Islet precursor cell (in vitro differentiated cells): ENCODE data around the gene WFIKKN1.
"Not testable (repeated sequence)": the region's sequence is repeated elsewhere in the genome, so short reads cannot be mapped to it uniquely, and the experiment has no call there.

Source experiments
- DNase-seq: peaks from one replicate; pipeline ENCODE4 v3.0.0-alpha.2; 2018

The WFIKKN1 gene

DNA sequence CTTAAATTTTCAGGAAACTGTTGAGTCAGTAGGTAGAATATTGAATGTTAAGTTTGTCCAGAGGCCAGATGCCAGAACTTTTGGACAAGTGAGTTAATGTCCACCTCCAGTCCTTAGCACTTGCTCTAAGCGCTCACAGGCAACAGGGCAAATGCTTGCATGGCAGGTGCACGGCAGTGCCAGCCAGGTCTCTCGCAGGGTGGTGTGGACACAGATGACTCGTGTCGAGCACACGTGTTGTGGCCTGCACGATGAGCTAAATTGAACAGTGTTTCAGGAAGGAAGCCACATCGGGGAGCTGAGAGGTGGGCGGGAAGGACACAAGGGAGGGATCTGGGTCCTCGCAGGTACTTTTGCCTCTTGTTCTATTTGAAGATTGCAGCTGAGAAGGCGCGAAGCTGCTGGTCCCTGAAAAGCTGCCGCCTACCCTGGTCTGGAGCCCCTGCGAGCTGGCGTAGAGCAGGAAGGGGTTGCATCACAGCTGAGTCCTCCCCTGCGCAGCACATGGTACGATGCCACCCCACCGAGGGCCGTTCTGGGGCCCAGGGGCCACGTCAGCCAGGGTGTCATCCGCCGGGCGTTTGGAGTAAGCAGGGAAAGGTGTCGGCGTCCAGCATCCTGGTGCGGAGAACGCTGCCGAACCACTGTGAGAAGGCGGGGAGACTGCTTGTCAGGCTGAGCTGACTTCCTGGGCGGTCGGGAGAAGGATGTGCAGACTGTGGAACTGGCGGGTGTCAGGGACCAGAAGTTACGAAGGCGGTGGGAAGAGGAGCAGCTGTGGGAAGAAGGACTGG lies 34.6 kb upstream of the WFIKKN1 start:
- DNase-seq = no peak

DNA sequence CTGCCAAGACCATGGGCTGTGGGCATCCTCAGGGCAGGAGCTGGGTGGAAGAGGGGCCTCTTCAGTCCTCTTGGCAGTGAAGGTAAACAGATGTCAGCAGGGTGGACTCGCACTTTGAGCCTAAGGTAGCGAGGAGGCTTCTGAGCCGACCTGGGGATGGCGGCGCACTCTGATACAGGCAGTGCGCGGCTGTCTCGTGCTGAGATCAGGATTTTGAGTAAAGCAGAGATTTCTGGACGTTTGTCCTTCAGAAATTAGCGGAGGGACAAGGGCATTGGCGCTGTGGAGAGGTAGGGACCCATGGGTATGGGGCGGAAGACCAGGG lies 34.1 kb upstream of the WFIKKN1 start:
- DNase-seq = no peak

DNA sequence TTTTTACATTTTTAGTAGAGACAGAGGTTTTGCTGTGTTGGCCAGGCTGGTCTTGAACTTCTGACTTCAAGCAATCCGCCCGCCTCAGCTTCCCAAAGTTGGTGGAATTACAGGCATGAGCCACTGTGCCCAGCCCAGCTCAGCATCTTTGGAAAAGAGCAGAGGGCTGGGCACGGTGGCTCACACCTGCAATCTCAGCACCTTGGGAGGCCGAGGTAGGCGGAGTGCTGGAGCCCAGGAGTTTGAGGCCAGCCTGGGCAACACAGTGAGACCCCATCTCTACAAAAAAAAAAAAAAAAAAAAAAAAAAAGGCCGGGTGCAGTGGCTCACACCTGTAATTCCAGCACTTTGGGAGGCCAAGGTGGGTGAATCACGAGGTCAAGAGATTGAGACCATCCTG lies 33.1 kb upstream of the WFIKKN1 start:
- not testable (repeated sequence) for DNase-seq

DNA sequence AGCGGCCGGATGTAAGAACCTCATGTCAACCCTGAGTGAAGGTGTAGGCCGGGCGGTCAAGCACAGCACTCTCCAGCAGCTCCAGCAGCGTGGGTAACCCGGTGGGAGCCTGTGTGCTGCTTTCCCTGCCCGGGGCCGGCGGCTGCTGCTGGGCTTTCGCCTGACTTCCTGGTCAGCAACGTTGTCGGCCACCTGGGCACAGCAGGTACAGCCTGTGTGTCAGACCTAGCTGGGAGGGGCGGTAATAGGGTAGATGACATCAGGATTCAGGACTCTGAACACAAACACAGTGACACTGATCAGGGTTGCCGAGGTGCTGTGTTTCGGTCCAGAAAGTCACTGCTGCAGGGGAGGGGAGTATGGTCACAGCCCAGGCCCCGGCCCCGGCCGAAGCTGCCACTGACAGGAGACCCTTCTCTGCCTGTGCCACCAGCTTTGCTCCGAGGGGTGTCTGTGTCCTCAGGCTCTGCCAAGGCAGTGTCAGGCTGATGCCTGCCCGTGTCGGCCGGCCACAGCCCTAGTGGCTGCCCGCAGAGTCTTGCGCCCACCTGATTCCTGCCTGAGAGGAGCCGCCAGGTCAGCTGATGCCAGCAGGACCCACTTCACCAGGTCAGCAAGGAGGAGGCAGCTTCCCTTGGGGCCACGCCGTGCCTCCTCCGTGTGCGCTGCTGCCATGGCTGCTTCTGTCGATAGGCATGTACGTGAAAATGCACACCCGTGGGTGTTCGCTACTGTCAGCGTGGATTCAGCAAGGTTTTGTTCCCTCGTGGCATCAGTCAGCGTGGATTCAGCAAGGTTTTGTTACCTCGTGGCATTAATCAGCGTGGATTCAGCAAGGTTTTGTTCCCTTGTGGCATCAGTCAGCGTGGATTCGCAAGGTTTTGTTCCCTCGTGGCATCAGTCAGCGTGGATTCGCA lies 31.7 kb upstream of the WFIKKN1 start:
- DNase-seq = no peak

DNA sequence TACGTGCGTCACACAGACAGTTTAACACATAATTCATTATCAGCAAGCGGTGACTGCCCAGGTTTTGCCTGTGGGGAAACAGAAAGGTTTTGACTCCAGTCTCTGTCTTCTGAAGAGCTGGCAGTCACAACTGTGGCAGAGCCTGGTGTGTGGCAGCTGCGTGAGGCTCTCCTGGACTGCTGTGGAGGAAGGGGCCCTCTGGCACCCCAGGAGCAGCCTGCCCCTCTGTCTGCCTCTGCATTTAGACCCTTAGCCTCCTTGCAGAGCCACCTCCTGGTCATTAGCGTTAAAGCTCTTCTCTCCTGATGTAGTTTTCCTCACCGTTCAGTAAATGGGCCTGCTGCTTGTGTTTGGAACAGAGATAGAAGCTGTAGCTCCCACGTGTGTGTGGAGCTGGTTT lies 30.0 kb upstream of the WFIKKN1 start:
- DNase-seq = no peak

DNA sequence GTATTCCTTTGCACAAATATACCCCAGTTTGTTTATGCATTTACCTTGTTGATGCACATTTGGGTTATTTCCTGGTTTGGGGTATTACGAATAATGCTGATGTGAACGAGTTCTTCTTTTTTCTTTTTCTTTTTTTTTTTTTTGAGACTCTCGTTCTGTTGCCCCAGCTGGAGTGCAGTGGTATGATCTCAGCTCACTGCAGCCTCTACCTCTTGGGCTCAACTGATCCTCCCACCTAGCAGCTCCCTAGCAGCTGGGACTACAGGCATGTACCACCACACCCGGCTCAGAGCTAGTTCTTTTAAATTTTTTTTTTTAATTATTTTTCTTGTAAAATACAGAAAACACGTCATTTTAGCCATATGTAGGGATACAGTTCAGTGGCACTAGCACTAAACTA lies 26.9 kb upstream of the WFIKKN1 start:
- DNase-seq = no peak

DNA sequence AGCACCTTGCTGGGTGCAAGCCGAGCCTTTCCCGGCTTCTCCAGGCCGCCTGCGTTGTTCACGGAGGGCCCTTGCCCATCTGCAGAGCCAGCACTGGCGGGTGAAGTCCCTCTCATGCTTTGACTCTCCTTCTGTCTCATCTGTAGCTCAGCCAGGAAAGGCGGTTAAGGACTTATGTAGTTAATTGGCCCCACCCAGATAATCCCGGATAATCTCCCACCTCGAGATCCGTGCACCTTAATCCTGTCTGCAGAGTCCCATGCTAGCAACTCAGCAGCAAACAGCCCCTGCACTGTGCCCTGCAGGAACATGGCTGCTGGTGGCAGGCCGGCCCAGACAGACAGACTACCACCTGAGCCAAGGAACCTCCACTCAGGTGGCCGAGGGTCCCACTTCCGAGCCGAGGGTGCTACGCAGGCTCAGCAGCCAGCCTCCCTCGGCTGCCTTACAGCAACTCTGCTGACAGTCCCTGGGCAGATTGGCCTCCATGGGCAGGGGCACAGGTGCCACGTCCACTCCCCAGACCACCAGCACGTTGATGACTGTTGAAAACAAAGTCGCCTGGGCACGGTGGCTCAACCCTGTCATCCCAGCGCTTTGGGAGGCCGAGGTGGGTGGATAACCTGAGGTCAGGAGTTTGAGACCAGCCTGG lies 24.0 kb upstream of the WFIKKN1 start:
- DNase-seq = no peak

DNA sequence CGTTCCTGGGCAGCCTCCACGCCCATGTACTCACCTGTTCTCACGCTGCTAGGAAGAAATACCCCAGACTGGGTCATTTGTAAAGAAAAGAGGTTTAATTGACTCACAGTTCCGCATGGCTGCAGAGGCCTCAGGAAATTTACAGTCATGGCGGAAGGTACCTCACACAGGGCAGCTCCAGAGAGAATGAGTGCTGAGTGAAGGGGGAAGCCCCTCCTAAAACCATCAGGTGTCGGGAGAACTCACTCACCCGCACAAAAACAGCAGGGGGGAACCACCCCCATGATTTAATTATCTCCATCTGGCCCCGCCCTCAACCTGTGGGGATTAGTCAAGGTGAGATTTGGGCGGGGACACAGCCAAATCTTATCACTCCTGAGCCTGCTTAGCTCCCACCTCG lies 22.8 kb upstream of the WFIKKN1 start:
- no peak for DNase-seq

DNA sequence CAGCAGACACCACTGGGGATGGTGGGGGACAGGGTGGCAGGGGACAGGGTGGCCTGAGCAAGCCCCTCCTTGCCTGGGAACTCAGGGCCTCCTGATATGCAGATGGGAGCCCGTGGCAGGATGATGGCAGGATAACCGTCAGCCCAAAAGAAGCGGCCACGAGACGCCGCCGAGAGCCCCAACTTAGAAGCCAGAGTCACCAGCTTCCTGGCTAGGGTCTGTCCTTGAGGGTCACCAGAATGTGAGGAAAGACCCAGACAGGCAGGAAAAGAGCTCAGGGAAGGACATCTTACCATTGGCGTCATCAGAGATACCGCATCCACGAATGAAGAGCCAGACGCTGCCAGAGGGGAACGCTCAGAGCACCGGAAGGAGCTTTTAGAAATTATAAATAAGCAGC lies 21.5 kb upstream of the WFIKKN1 start:
- DNase-seq = no peak

DNA sequence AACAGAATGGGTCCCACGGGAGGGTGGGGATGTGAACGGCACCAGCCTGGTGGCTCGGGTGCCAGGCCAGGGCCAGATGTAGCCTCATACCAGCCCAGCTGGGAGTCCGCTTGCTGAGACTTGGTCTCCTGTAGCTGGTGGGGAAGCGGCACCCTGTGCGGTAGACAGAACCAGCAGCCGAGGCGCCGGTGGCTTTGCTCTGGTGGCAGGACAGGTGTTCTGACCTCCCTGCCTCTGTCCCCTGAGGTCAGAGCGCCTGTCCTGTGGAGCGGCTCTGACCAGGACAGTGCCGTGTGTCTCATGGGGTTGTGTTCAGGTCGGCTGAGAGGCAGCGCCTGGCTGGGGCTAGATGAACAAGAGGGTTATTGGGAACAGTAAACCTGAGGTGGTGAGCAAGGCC lies 20.8 kb upstream of the WFIKKN1 start:
- DNase-seq = no peak

DNA sequence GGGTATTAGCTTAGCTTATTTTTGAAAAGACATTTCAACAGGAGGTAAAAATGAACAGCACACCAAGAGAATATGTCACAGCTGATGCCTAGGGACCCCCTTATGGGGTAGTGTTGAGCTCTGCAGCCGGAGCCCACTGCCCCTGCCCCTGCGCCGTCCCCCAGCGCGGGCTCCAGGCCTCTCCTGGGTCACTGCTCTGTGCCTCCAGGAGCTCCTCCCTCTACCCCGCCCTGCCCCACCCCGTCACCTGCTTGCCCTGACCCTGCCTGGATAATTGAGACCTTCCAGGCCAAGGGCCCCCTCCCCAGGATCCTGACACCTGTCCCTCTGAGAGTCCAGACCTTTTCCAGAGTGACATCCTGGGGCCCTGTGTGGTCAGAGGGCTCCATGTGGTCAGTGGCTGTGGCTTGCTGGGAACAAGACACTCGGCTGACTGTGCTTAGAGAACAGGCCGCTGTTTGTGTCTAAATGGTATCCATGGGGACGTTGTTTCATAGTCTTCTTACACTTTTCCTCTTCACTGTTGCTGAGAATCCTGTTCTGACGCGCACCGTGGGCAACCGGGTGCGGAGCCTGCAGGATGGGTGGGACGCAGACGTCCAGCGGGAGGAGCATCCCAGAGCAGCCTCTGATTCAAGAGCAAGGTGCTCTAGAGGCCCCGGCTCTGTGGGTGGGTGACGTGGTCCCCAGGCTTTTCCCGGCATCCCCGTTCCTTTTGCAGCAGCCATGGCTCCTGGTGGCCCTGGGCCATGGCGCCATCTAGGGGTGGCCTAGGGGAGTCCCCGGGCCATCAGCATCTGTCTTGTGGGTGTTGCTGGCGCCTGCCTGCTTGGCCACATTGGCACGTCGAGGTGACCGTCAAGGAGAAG lies 20.0 kb upstream of the WFIKKN1 start:
- no peak for DNase-seq

DNA sequence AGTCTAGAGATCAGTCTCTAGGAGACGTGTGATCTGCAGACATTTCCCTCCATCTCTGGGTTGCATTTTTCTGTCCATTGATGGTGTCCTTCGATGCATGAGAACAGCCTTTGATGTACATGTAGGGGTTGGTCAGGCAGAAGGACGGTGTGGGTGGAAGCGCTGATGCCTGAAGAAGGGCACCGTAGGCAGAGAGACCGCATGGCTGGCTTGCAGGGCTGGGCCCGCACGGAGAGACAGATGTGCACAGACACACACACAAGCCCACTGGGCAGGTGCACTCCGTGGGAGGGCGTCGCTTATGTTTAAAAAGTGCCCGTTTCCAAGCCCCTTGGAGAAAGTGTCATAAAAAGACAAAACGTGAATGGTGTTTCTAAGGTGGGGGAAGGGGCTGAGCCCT lies 15.7 kb upstream of the WFIKKN1 start:
- no peak for DNase-seq

DNA sequence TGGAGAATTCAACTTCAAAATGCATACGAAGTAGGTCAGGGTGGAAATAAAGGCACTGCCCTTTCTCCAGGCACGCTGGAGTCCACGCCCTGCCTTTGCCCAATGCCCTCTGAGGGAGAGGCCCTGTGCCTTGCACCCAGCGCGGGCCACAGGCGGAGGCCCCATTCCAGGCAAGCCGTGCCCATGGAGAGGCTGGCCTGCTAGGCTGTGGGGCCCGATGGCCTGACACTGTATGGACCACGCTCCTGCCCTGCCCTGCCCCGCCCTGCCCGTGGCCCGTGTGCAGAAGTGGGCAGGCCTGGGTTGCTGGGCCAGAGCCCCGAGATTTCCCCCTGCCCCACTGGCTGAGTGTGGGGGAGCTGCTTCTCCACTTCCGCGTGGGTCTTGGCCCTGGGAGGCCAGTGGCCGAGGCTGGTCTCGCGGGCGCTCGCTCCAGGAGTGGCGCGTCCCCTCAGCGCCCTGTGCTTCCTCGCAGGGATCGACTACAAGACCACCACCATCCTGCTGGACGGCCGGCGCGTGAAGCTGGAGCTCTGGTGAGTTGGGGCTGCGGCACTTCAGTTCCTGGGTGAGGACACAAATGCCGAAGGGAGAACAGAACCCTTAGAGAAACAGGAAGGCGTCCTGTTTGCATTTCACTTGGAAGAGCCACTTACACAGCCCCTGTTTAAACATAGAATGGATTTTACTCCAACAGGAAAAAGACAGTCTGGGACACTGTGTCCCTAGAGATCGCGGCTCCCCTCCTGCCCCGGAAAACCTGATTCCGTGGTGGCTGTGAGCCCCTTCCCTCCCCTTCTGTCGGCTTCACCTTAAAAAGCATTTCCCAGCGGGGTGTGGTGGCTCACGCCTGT lies 13.8 kb upstream of the WFIKKN1 start:
- DNase-seq = no peak

DNA sequence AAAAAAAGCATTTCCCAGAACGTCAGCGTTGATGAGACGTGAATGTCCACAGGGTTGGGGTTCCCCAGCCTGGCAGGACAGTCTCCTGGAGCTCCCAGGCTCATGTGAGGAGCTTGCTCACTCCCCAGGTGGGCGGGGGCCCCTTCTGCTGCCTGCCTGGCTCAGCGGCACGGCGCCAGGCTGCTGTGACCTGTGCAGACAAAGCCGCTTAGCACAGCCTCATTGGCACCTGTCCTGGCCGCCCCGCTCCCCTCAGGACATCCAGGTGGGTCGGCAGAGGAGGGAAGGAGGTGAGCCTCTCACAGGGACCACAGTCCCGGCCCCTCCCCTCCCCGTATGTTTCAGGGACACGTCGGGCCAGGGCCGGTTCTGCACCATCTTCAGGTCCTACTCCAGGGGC lies 12.9 kb upstream of the WFIKKN1 start:
- no peak for DNase-seq

DNA sequence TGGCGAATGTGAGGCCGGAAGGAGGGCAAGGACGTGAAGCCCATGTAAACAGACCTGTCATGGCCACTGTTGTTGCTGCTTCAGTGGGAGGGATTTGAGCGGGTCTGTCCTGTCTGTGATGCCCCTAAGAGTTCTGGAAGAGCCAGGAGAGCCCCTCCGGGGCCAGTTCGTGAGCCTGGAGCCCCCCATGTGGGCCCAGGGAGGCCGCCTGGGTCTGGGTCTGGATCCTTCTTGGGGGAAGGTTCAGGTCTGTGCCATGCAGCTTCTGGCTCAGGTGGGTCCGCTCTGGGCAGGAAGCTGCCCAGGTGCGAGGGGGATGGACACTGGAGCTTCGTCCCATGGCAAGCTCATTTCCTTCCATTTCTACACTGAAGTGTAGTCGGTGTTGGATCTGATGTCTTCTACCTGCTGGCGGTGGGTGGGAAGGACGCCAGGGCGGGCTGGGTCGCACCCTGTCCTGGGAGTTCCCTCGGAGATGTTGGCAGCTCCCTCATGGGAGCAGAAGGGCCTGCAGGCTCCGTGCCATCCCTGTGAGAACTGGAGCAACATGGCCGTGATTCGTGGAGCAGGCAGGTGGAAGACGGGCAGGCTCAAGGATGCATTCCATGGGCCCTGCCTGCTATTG lies 11.2 kb upstream of the WFIKKN1 start:
- no peak for DNase-seq

DNA sequence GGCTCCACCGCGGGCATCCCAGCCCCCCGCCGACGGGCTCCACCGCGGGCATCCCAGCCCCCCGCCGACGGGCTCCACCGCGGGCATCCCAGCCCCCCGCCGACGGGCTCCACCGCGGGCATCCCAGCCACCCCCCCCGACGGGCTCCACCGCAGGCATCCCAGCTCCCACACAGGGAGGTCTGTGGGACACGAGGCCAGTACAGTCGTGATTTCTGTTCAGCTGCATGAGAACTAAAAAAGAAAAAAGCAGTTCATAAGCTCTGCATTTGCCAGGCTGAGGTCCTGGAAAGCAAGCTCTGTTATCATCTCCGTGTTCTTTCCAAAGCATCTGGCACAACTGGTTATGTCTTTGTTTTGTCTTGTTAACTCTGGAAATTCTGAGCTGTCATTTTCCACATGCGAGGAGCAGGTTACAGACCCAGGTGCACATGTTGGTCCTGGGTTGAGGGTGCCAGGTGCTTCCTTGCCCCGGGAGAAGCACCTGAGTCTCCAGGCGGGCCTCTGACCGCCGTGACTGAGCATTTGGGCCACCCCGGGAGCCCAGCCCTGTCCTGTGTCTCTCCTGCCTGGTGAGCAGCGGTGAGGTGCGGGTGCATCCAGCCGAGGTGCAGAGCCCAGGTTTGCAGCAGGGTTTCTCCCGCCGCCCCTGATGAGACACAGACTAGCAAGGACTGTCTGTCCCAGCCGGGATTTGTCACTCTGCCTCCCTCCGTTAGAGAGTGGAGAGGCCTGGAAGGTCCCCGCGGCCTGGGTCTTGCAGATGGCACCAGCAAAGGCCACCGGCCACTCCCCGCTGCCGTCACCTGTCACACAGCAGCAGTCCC lies 9.9 kb upstream of the WFIKKN1 start:
- no peak for DNase-seq

DNA sequence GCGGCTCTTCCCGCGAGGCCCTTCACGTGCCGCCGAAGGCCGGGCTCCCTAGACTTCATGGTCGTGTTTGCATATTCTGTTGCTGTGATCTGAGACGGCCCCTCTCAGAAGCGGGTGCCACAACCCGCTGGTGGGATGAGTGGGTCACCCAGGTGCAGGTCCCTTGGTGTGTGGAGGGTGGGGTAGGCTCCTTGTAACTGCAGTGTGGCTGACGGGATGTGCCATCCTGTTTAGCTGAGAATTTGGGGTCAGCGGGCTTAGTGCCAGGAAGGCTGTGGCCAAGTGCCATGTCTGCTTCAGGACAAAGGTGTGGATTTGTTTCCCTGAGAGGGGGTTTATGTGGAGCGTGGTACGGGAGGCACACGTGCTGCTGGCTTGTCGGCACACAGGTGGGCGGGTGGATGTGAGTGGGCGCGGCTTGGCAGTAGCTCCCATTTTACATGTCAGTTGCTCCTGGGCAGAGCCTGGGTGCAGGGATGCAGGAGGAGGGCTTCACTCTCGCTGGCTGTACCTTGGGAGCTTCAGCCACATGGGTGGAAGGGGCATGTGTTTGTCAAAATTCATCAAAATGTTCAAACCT lies 9.2 kb upstream of the WFIKKN1 start:
- no peak for DNase-seq

DNA sequence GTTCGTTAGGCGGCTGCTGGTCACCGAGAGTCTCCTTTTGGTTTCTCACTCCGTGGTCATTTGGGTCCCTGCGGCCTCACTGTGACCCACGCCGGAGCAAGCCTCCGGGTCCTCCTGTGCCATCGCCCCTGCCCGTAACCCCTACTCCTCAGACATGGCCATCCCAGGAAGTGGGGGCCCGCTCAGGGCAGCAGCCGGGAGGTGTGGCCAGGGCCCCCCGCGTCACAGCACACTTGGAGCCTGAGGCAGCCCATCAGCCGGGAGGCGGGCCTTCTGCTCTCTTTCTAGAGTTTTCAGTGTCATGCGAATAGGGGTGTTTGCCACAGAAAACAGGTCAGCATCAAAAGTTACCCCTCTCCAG lies 7.9 kb upstream of the WFIKKN1 start:
- no peak for DNase-seq

DNA sequence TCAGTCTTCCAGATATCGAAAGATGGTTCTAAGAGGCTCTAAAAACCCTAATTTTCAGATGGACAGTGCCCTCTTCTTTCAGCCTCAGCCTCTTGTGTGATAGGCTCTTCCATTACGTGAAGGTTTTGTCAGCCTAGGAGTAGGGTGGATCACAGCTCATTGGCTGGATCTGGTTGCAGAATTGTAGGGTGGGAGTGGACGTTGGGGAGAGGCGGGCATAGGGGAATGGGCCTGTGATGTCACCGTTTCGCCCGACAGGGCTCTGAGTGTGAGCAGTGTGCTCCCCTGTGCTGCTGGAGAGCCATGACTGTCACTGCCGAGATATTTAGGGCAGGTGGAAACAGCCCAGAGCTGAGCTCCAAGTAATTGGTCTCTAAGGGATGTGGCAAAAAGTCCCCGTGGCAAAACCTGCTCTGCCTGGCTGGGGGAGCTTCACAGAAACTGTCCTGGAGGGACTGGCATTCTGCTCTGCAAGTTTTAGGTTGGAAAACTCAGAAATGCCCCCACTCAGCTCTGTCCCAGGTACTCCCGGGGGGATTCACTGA lies 6.2 kb upstream of the WFIKKN1 start:
- no peak for DNase-seq
